OCI-LY3 (cell line): ENCODE data around the gene IRF2.

Source experiments
- H2AFZ ChIP-seq: fragments of 200-600, 300-600 bp; shearing (Covaris generic); 2 replicates; pipeline ENCODE4 v1.6.0; 2014; ENCODE audit warnings: antibody characterized with exemption, low read depth, low read length
- H3K27ac ChIP-seq: fragments of 200-600, 300-600 bp; sonication (generic); 2 replicates; pipeline ENCODE4 v1.5.1; 2014; ENCODE audit warnings: mild to moderate bottlenecking, low read length, moderate library complexity, mixed read lengths
- H3K27me3 ChIP-seq: fragments of 200-600, 300-600 bp; sonication (generic); 2 replicates; pipeline ENCODE4 v1.6.1; 2014; ENCODE audit warnings: low read depth, low read length, mixed read lengths
- H3K36me3 ChIP-seq: fragments of 200-600, 300-600 bp; sonication (generic); replicated peaks from 2 replicates; pipeline ENCODE3; 2014; ENCODE audit warnings: low read depth, low read length, mixed read lengths
- H3K4me1 ChIP-seq: fragments of 300-600, 200-600 bp; sonication (generic); 2 replicates; pipeline ENCODE4 v1.6.1; 2014; ENCODE audit warnings: low read length, mixed read lengths
- H3K4me2 ChIP-seq: fragments of 200-600, 300-600 bp; sonication (generic); 2 replicates; pipeline ENCODE4 v1.6.1; 2014; ENCODE audit warnings: low read length, mixed read lengths
- H3K4me3 ChIP-seq: fragments of 300-600, 200-600 bp; sonication (generic); 2 replicates; pipeline ENCODE4 v1.5.1; 2014; ENCODE audit warnings: antibody characterized with exemption, mild to moderate bottlenecking, low read length, moderate library complexity
- H3K79me2 ChIP-seq: fragments of 300-600, 200-600 bp; shearing (Covaris generic); 2 replicates; pipeline ENCODE4 v1.6.1; 2014; ENCODE audit warnings: mild to moderate bottlenecking, low read length, mixed read lengths
- H3K9ac ChIP-seq: fragments of 300-600, 200-600 bp; shearing (Covaris generic); 2 replicates; pipeline ENCODE4 v1.6.0; 2014; ENCODE audit warnings: mild to moderate bottlenecking, low read length, moderate library complexity
- H3K9me3 ChIP-seq: fragments of 200-600, 300-600 bp; shearing (Covaris generic); 2 replicates; pipeline ENCODE4 v1.6.1; 2014; ENCODE audit warnings: low read length, mixed read lengths; ENCODE audit not compliant: insufficient read depth
- H4K20me1 ChIP-seq: fragments of 200-600, 300-600 bp; sonication (generic); 2 replicates; pipeline ENCODE4 v1.6.1; 2016; ENCODE audit warnings: low read length, mixed read lengths; ENCODE audit not compliant: insufficient read depth
- EZH2phosphoT487 ChIP-seq: fragments of 200-600 bp; shearing (Covaris generic); IDR thresholded peaks from 2 replicates; pipeline ENCODE4 v1.6.1; 2018; ENCODE audit warnings: antibody characterized with exemption, mixed run types, low read depth
- TF ChIP-seq, protein P1 (sequence below): fragments of 200-600, 300-600 bp; sonication (generic); IDR thresholded peaks from 2 replicates; pipeline ENCODE4 v1.5.1; 2014; ENCODE audit warnings: antibody characterized with exemption, low read length, low read depth

IRF2 gene

DNA sequence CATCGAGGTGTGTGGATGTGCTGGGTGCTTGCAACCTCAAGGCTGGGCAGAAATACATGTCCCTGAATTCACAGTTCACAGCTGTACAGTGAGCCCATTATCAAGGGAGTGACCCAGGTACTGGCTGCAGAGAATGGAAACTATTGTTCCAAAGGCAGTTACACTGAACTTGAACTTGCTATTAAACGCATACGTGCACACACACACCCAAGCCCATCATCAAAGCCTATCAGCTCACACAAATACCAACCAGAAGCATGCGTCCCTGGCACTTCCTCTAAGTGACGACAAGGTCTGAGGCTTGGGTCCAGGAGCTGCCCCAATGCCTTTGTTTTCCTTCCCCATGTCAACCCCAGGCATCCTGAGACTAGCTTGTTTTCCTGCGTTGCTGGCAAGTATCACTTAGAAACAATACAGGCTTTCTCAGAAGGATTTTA is 88.6 kb downstream of the IRF2 start:
- Histone ChIP-seq H2AFZ (no peak overlapping the region), H3K27me3 (no peaks in the 10 kb centered on the region), H4K20me1 (no peaks in the 10 kb centered on the region), H3K4me3 (no peak overlapping the region), H3K9ac (no peak overlapping the region), H3K79me2 (no peaks in the 10 kb centered on the region), H3K4me2 (no peak overlapping the region), H3K27ac (no peak overlapping the region), H3K36me3 (peaks cover 5% of the 10 kb centered on the region), H3K4me1 (peaks cover 12% of the 10 kb centered on the region), H3K9me3 (no peaks in the 10 kb centered on the region)
- TF ChIP-seq, protein P1, sequence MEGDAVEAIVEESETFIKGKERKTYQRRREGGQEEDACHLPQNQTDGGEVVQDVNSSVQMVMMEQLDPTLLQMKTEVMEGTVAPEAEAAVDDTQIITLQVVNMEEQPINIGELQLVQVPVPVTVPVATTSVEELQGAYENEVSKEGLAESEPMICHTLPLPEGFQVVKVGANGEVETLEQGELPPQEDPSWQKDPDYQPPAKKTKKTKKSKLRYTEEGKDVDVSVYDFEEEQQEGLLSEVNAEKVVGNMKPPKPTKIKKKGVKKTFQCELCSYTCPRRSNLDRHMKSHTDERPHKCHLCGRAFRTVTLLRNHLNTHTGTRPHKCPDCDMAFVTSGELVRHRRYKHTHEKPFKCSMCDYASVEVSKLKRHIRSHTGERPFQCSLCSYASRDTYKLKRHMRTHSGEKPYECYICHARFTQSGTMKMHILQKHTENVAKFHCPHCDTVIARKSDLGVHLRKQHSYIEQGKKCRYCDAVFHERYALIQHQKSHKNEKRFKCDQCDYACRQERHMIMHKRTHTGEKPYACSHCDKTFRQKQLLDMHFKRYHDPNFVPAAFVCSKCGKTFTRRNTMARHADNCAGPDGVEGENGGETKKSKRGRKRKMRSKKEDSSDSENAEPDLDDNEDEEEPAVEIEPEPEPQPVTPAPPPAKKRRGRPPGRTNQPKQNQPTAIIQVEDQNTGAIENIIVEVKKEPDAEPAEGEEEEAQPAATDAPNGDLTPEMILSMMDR, result no peak
- no peak for TF ChIP-seq EZH2phosphoT487

DNA sequence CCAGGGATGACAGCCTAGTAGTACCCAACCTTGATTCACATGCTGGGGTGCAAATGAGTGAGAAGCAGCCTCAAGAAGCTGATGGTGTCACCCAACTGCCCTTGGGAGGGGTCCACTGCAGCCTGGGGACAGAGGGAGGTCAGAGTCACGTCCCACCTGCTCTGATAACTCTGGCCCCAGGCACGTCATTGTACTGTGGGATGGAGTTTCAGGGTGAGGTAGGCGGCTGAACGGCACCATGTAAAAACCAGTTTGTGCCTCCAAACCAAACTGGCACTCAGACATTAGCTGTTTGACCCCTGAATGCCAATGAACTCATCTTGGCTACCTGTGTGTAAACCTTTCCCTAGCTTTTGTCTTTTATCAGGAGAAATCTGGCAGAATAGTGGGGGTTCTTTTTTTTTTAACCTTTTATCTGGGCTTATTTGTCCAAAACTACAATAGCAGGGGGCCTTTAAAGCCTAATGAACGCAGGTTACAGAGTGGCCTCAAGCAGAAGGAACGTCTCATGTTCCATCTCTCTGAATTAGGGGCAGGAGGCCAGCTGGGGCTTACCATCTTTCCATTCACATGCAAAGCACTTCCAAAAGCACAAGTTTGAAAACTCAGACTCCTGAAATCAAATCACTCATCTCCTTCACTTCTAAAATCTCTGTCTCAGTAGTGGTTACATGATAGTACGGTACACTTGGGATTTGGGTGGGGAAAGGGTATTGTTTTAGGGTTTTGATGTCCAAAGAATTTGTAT is 89.4 kb downstream of the IRF2 start:
- H3K36me3 ChIP-seq, result peaks cover 5% of the 10 kb centered on the region
- H3K9me3 ChIP-seq, result no peaks in the 10 kb centered on the region
- no peak overlapping the region for H3K9ac ChIP-seq
- TF ChIP-seq, protein P1, result no peak
- no peak for TF ChIP-seq EZH2phosphoT487
- H3K4me3 ChIP-seq, result no peak overlapping the region
- H3K27ac ChIP-seq, result no peak overlapping the region
- no peaks in the 10 kb centered on the region for H4K20me1 ChIP-seq
- H2AFZ ChIP-seq, result no peak overlapping the region
- no peaks in the 10 kb centered on the region for H3K79me2 ChIP-seq
- peaks cover 12% of the 10 kb centered on the region for H3K4me1 ChIP-seq
- no peak overlapping the region for H3K4me2 ChIP-seq
- H3K27me3 ChIP-seq, result no peaks in the 10 kb centered on the region

DNA sequence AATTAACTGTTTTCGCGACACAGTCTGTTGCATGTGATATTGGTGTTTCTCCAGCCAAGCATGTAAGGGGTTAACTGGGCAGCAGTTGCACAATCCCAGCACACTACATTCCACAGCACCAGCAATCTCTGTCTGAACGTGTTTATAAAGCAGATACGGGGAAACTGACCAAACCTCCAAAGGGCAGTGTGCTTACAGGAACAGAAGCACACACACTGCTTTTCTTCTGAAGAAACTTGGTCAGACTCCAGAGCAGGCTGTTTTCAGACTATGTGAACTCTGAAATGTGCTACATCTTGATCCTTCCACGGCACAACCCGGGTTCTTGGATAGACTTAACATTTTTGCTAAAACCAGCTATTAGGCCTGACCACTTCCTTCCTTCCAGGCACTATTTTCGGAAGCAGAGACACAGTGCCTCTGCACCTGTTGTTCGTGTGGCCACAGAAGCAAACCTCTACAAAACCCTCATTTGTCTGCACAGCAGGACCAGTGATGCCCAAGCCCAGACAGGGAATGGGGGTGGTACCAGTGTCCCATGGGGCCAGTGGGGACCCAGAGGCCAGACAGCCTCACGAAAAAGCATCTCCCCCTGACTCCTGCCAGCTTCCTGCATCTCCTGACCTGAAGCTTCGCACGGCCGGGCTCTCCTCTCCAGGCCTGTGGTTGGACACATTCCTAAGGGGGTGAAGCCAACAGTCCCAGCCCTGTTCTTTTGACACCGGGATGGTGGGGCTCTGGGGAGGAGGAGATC is 90.1 kb downstream of the IRF2 start:
- no peak overlapping the region for H3K4me3 ChIP-seq
- no peaks in the 10 kb centered on the region for H3K27me3 ChIP-seq
- H3K4me2 ChIP-seq, result no peak overlapping the region
- H3K9me3 ChIP-seq, result no peaks in the 10 kb centered on the region
- H3K9ac ChIP-seq, result no peak overlapping the region
- H3K27ac ChIP-seq, result no peak overlapping the region
- peaks cover 12% of the 10 kb centered on the region for H3K4me1 ChIP-seq
- H2AFZ ChIP-seq, result no peak overlapping the region
- no peaks in the 10 kb centered on the region for H3K79me2 ChIP-seq
- TF ChIP-seq, protein P1, result no peak
- no peak for TF ChIP-seq EZH2phosphoT487
- H4K20me1 ChIP-seq, result no peaks in the 10 kb centered on the region
- peaks cover 5% of the 10 kb centered on the region for H3K36me3 ChIP-seq

DNA sequence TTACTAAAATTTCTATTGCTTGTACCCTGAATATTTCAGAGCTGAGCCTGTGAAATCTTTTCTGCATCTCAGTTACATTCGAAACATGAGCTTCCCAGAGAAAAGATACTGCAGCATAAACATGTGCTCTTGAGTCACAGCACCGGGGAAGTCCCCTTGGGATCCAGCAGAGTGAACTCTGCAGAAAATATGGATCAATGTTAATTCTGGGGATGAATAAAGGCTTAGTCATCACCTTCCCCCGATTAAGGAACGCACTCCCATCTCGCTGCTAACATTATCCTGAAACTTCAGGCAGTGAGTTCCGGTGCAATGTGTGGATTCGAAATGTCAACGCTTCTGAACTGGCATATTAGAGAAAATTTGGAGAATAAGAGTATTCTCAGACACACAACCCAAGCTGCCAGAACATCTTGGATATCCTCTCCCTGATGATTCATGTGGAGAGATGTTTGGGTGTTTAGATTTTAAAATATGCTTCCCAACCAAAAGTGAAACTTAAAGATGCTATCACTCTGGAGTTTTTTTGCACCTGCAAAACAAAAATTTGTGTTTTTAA is 90.8 kb downstream of the IRF2 start:
- H3K4me1 ChIP-seq, result peaks cover 12% of the 10 kb centered on the region
- H3K4me2 ChIP-seq, result no peak overlapping the region
- H3K9ac ChIP-seq, result no peak overlapping the region
- TF ChIP-seq, protein P1, result no peak
- TF ChIP-seq EZH2phosphoT487, result no peak
- no peak overlapping the region for H3K4me3 ChIP-seq
- no peak overlapping the region for H3K27ac ChIP-seq
- H2AFZ ChIP-seq, result no peak overlapping the region
- H3K27me3 ChIP-seq, result no peaks in the 10 kb centered on the region
- no peaks in the 10 kb centered on the region for H3K9me3 ChIP-seq
- H3K36me3 ChIP-seq, result peaks cover 5% of the 10 kb centered on the region
- H4K20me1 ChIP-seq, result no peaks in the 10 kb centered on the region
- H3K79me2 ChIP-seq, result no peaks in the 10 kb centered on the region
